DND-41 (cell line): ENCODE results near the gene TKT.

Source experiments
- CTCF ChIP-seq: IDR thresholded peaks from 2 replicates; pipeline ENCODE4 v1.5.1; 2012; ENCODE audit warnings: borderline replicate concordance, low read length, moderate library complexity, mild to moderate bottlenecking; ENCODE audit not compliant: poor library complexity, severe bottlenecking; ENCODE audit errors: extremely low read depth
- EZH2 ChIP-seq: IDR thresholded peaks from 3 replicates; pipeline ENCODE4 v1.6.1; 2012; ENCODE audit warnings: borderline replicate concordance, low read depth, mild to moderate bottlenecking, moderate library complexity, low read length, inconsistent platforms; ENCODE audit not compliant: severe bottlenecking

- no peak for TF ChIP-seq CTCF
- TF ChIP-seq EZH2, result no peak
Measured at GRCh38 chr3:53181528-53181927, 74.3 kb downstream of the TKT start.
